ENCODE measurements around the gene ZFYVE9. TPM values are rescaled to one million over a fixed set of nuclear protein-coding genes. Genes with fewer than 3 reads are reported as not detected.

The ZFYVE9 gene
- total and polyA plus RNA-seq, 10 of the 15 experiments (the other 5 are each of a cell fraction or from before 2014, with no cell fraction given) = 0.26 to 6.9 (median 2.3) TPM

GRCh38 chr1:52365746-52366516 is 224.0 kb downstream of the ZFYVE9 start, which contains the start of gene CC2D1B (continued):
- TF ChIP-seq, protein P1, sequence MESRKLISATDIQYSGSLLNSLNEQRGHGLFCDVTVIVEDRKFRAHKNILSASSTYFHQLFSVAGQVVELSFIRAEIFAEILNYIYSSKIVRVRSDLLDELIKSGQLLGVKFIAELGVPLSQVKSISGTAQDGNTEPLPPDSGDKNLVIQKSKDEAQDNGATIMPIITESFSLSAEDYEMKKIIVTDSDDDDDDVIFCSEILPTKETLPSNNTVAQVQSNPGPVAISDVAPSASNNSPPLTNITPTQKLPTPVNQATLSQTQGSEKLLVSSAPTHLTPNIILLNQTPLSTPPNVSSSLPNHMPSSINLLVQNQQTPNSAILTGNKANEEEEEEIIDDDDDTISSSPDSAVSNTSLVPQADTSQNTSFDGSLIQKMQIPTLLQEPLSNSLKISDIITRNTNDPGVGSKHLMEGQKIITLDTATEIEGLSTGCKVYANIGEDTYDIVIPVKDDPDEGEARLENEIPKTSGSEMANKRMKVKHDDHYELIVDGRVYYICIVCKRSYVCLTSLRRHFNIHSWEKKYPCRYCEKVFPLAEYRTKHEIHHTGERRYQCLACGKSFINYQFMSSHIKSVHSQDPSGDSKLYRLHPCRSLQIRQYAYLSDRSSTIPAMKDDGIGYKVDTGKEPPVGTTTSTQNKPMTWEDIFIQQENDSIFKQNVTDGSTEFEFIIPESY (IDR thresholded peaks at IDR 0.05) = no peak
- TF ChIP-seq, protein P2, sequence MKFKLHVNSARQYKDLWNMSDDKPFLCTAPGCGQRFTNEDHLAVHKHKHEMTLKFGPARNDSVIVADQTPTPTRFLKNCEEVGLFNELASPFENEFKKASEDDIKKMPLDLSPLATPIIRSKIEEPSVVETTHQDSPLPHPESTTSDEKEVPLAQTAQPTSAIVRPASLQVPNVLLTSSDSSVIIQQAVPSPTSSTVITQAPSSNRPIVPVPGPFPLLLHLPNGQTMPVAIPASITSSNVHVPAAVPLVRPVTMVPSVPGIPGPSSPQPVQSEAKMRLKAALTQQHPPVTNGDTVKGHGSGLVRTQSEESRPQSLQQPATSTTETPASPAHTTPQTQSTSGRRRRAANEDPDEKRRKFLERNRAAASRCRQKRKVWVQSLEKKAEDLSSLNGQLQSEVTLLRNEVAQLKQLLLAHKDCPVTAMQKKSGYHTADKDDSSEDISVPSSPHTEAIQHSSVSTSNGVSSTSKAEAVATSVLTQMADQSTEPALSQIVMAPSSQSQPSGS (IDR thresholded peaks at IDR 0.05; ENCODE audit: low read length) = no peak
- no peak for TF ChIP-seq FOS (IDR thresholded peaks at IDR 0.05; ENCODE audit: borderline replicate concordance, extremely low read depth, insufficient read length)
- TF ChIP-seq IKZF1 (conservative IDR thresholded peaks at IDR 0.05) = peak; percentile 90
- 0 out of 2 replicates have a peak, but pooled peaks have one; percentile 11 for TF ChIP-seq BCL11A (IDR thresholded peaks at IDR 0.05; ENCODE audit: low read depth, low read length)
- no peak for TF ChIP-seq ATF7 (IDR thresholded peaks at IDR 0.05; ENCODE audit: low read depth)
- no peak for TF ChIP-seq EP300 (IDR thresholded peaks at IDR 0.05; ENCODE audit: borderline replicate concordance in 1 of 2, control insufficient read depth in 1 of 2, low read depth in 2 of 2, low read length in 2 of 2)
- peak; percentile 34 for TF ChIP-seq MEF2B (IDR thresholded peaks at IDR 0.05; ENCODE audit: partially characterized antibody, poor library complexity, severe bottlenecking)
- no peak for TF ChIP-seq SPI1 (IDR thresholded peaks at IDR 0.05; ENCODE audit: borderline replicate concordance, insufficient read depth, low read depth, low read length)
- no peak for TF ChIP-seq GABPA (IDR thresholded peaks at IDR 0.05; ENCODE audit: low read depth)
- no peak for TF ChIP-seq HDAC6 (IDR thresholded peaks at IDR 0.05; ENCODE audit: unreplicated experiment)
- TF ChIP-seq NR2C1 (IDR thresholded peaks at IDR 0.05) = no peak
- TF ChIP-seq TCF3 (IDR thresholded peaks at IDR 0.05; ENCODE audit: borderline replicate concordance, insufficient read depth, low read depth, low read length) = 0 out of 2 replicates have a peak, but pooled peaks have one; percentile 9
- TF ChIP-seq HSF1 (IDR thresholded peaks at IDR 0.05; ENCODE audit: low read depth, low read length) = no peak
- TF ChIP-seq, protein P3, sequence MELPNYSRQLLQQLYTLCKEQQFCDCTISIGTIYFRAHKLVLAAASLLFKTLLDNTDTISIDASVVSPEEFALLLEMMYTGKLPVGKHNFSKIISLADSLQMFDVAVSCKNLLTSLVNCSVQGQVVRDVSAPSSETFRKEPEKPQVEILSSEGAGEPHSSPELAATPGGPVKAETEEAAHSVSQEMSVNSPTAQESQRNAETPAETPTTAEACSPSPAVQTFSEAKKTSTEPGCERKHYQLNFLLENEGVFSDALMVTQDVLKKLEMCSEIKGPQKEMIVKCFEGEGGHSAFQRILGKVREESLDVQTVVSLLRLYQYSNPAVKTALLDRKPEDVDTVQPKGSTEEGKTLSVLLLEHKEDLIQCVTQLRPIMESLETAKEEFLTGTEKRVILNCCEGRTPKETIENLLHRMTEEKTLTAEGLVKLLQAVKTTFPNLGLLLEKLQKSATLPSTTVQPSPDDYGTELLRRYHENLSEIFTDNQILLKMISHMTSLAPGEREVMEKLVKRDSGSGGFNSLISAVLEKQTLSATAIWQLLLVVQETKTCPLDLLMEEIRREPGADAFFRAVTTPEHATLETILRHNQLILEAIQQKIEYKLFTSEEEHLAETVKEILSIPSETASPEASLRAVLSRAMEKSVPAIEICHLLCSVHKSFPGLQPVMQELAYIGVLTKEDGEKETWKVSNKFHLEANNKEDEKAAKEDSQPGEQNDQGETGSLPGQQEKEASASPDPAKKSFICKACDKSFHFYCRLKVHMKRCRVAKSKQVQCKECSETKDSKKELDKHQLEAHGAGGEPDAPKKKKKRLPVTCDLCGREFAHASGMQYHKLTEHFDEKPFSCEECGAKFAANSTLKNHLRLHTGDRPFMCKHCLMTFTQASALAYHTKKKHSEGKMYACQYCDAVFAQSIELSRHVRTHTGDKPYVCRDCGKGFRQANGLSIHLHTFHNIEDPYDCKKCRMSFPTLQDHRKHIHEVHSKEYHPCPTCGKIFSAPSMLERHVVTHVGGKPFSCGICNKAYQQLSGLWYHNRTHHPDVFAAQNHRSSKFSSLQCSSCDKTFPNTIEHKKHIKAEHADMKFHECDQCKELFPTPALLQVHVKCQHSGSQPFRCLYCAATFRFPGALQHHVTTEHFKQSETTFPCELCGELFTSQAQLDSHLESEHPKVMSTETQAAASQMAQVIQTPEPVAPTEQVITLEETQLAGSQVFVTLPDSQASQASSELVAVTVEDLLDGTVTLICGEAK (IDR thresholded peaks at IDR 0.05; ENCODE audit: borderline replicate concordance) = no peak
- TF ChIP-seq ZNF622 (IDR thresholded peaks at IDR 0.05) = no peak
- no peak for TF ChIP-seq CBX3 (IDR thresholded peaks at IDR 0.05; ENCODE audit: borderline replicate concordance, low read depth)
- TF ChIP-seq, protein P4, sequence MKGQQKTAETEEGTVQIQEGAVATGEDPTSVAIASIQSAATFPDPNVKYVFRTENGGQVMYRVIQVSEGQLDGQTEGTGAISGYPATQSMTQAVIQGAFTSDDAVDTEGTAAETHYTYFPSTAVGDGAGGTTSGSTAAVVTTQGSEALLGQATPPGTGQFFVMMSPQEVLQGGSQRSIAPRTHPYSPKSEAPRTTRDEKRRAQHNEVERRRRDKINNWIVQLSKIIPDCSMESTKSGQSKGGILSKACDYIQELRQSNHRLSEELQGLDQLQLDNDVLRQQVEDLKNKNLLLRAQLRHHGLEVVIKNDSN (IDR thresholded peaks at IDR 0.05; ENCODE audit: borderline replicate concordance, extremely low read length, insufficient read depth, low read depth, low read length) = peak; percentile 100

All from GM12878 (cell line).